ENCODE results near the gene GTF2A2.

DNA sequence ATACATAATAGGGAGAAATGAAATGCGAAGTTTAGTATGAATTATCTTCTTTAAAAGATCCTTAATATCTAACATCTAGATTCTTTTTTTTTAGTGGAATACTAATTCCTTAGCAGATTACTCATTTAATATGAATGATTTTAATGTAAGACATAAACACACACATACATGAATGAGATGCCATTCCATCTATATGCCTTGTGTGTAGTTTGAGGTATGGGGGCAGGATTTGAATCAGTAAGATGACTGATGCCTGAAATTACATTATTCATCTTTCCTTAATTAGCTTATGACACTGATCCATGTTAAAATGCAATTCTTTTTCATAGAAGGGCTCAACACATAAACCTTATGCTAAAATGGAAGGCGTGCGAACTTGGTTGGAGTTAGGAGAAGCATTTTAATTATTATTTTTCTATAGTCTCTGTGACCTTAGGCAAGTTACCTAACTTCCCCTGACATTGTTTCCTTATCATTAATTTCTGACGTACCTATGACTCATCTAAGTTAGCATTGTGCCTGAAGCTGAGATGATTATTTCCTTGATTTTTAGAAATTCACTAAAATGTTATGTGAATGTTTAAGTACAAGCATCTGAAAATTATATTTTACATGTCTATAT lies 42.6 kb upstream of the GTF2A2 start:
- TF ChIP-seq GATA3 (IDR thresholded peaks at IDR 0.05; ENCODE audit: low read depth, low read length) (no peak), GATA2 (IDR thresholded peaks at IDR 0.05; ENCODE audit: low read depth, low read length) (no peak)
